ENCODE data around the gene HHLA2.

Gene HHLA2

GRCh38 chr3:108408883-108409799 lies 112.8 kb downstream of the HHLA2 start:
- intact Hi-C loops (cut with DNase I): no loop called here
- no peak for DNase-seq

GRCh38 chr3:108409800-108410178 lies 113.4 kb downstream of the HHLA2 start:
- intact Hi-C loops (cut with DNase I): no loop called here
- DNase-seq: no peak

DNA sequence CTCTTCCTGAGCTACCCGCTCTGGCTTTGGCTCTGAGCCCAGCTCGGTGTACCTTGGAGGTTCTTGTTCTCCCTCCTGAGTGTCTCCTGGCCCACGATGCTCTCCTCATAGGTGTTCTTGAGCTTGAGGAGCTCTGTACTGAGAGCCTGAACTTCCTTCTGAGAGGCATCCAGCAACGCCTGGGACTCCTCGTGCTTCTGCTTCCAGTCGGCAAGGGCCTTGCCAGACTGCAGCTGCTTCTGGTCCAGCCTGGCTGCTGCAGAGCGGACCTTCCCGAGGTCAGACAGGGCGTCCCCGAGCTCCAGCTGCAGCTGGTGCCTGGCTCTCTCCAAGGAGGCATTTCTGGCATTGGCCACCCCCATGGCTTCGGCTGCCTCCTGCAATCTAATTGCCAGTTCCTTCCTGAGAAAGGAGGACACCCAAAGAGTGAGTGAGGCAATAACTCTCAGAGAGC lies 114.2 kb downstream of the HHLA2 start:
- intact Hi-C loops (cut with DNase I): no loop called here
- peak in 6 of 42 donors; percentile 6 to 24 (median 12) for DNase-seq

DNA sequence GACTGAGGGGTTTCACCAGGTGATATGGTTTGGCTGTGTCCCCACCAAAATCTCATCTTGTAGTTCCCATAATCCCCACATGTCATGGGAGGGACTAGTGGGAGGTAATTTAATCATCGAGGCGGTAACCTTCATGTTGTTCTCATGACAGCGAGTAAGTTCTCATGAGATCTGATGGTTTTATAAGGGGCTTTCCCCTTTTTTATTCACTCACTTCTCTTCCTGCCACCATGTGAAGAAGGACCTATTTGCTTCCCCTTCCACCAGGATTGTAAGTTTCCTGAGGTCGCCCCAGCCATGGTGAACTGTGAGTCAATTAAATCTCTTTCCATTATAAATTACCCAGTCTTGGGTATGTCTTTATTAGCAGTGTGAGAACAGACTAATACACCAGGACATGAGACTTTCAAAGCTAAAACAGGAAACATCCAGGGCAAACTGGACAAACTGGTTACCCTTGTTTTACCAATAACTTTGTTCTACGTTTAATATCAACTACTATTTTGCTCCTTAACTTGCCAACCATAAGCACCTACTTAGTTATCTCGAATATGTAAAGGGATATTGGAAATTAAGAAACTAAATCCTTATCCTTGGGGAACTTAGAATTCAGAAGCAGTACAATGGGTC lies 115.9 kb downstream of the HHLA2 start:
- intact Hi-C loops (cut with DNase I): no loop called here

DNA sequence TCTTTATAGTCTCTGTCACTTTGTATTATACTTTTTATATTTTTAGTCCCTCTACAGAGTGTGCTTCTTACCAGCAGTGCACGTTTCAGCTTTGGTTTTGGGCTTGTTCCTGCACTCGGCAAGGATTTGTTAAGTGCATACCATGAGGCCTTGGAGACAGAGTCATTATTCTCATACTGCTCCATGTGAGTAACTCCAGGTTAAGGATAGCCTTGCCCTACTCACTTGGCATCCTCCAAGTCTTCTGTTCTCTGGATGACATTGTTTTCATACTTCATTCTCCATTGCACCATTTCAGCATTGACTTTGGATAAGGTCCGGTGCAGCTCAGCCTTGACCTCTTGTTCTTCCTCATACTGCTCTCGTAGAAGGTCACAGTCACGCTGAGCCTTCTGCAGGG lies 117.7 kb downstream of the HHLA2 start:
- intact Hi-C loops (cut with DNase I): no loop called here
- no peak for DNase-seq

More for the DNA sequence above, 115.9 kb downstream of the HHLA2 start:
- no peak for DNase-seq

DNA sequence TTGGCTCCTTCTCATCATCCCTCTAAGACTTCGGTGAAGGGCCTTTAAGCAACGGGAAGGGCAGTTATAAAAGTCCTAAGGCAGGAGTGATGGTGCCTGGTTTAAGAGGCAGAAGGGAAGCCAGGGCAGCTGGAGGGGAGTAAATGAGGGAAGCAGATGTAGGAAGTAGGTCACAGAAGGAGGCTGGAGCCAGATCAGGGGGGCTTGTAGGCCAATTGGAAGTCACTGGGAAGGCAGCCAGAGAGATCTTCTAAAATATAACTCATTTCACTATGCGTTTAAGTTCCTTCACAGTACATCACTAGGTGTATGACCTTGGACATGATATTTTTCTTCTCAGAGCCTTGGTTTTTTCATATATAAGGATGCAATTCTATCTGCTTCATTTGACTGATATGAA lies 119.3 kb downstream of the HHLA2 start:
- DNase-seq: no peak
- intact Hi-C loops (cut with DNase I): no loop called here

DNA sequence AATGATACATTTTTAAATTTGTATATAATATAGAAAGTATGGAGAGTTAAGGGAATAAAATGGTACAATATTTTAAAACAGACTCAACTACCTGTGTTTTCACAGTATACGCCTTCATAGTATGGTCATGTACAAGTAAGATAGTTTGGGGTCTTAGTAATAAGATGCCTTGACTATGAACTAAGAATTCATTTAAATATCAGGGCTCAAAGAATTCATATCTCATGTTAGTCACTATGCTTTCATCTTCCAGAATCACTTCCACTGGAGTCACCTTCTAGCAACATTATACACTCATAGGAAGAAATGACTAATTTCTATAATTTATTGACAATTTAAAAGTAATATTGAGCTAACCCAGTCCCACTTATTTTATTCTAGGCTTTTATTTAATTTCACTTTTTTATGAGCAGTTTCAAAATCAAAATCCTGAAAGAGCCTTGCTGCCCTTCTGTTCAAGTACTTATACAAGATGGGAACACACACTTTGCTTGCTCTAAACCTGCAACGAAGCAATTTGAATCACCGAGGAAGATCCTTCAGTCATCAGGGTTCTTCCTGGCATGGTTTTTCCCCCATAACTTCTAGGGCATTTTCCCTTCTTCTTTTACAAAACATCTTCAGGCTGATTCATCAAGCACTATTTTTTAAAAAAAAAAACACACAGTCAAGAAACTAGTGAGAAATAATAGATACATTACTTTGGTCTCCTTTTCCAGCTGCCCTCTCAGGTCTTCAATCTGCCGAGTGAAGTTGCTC lies 119.9 kb downstream of the HHLA2 start:
- intact Hi-C loops (cut with DNase I): no loop called here
- no peak for DNase-seq

DNA sequence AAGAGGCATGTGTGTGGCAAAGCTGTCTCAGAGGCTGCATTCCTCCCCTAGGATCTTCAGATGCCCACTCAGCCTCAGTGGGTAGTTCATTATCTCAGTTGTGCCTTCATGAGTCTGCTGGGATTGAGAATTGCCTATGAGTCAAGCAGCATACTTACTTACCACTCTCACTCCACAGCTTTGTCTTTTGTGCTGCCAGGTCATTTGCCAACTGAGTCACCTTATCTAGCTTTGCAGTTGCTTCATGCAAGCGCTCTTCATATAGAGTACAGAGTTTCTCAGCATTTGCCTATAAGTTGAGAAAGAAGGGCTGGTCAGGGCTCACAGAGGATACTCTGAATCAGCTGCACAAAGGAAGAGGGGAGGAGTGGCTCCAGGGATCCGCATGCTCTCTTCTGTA lies 124.6 kb downstream of the HHLA2 start:
- intact Hi-C loops (cut with DNase I): no loop called here

More for the DNA sequence above, 124.6 kb downstream of the HHLA2 start:
- no peak for DNase-seq

All from head of caudate nucleus (tissue), 42 donors.